ENCODE data around the gene LRRC43.

LRRC43 gene, protein sequence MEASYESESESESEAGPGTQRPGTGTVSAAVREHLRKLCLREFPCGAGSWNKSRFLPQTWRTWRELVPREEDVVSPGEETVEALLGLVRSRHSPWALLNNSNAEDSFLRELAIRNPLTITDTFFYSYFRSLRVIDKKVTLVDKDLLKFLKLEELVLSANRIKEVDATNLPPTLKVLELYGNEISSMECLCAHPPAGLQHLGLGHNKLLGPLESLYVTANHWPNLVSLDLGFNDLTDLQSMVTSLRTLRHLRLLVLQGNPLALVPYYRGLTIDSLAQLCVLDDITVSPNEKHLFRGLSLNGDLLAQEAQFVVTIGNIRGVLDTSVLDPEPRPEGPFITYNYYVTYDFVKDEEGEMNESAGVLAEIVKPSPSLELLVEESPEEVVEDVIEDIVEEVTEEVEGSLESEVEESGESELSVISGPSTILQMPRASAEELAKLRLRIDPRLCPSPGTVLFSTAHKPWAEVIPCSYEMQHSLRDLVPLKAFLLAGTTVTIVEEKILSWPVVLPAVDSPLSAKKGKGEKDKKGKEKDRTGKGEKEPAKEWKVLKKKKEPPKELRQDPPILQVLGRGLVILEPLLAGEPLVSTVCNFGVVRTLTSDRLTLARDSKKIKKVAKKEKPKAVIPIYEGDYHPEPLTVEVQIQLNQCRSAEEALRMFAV

DNA sequence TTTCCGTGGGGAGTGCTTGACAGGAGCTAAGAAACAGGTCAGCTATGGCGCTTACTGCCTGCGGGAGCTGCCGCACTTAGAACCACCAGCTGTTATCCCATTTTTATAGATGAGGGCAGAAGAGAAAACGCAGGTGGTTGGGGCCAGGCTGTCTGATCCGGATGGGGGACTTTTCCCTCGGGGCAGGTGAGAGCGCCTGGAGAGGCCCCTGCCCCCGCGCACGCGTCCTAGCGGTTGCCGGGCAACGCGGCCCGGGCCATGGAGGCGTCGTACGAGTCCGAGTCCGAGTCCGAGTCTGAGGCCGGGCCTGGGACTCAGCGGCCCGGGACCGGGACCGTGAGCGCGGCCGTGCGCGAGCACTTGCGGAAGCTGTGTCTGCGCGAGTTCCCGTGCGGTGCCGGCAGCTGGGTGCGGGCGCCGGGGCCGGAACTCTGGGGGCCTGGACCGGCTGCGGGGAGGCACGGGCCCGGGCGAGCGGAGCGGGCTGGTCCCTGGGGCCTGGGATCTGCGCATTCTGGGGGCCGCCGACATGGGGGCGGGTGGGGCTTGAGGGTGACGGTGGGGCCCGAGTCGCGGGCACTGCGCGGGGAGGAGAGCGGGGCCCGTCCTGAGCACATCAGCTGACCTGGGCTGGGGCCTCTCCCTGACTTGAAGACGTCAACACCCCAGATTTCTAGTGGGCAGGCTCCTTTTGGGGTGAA is at the start of gene LRRC43:
LRRC43 (plus strand) TSS at position 237 of the 701 bp plus-strand sequence; CDS start at position 259, 22 bp downstream.
- no peak for TF ChIP-seq CTCF (conservative IDR thresholded peaks at IDR 0.05; ENCODE audit: low read depth, low read length)
- peak within 1 kb of the TSS; percentile 54 for H3K4me3 ChIP-seq (ENCODE audit: low read length)
- DNase-seq (ENCODE audit: low read depth), result no peak

- no peak for TF ChIP-seq CTCF (conservative IDR thresholded peaks at IDR 0.05; ENCODE audit: low read depth, low read length)
- no peak for DNase-seq (ENCODE audit: low read depth)
- H3K4me3 ChIP-seq (ENCODE audit: low read length), result no peak overlapping the region
Measured at GRCh38 chr12:122133192-122133950, 49.6 kb upstream of the LRRC43 start.

DNA sequence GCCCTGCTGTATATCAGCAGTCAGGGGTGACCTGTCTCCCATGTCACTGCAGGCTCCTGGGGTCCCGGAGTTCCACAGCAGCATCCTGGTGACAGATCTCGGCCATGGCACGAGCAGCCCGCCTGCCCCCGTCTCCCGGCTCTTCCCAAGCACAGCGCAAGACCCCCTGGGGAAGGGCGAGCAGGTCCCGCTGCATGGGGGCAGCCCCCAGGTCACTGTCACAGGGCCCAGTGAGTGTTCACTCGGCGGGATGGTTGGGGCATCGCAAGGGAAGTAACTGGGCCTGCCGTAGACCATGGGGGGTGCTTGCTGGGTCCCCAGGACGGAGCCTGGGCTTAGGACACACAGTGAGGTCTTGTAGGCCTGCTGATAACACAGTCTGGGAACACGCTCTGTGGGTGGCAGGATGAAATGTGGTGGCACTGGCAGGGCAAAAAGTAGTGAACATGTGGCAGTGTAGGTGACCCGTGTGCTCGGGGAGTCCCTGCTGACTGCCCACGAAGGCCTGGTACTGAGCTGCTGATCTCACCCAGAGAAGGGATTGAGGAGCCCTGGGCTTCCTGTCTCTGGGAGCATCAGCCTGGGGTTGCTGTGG is 47.4 kb upstream of the LRRC43 start:
- TF ChIP-seq CTCF (conservative IDR thresholded peaks at IDR 0.05; ENCODE audit: low read depth, low read length), result no peak
- H3K4me3 ChIP-seq (ENCODE audit: low read length), result no peak overlapping the region
- DNase-seq (ENCODE audit: low read depth), result no peak

DNA sequence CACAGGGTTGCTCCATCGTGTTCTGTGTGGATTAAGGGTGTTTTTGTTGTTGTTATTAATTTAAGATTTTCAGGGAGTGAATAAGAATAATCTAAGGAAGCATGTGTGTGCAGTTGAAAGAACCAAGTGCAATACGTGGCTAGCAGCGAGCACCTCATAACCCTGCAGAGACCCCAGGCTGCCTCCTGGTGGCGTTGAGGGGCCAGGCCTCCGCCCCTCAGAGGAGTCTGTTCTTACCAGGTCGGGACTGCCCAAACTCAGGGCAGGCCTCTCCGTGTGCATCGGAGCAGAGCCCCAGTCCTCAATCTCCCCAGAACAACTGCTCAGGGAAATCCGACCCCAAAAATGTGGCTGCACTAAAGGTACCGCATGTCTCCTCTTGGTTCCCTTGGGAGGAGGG is 45.7 kb upstream of the LRRC43 start:
- no peak overlapping the region for H3K4me3 ChIP-seq (ENCODE audit: low read length)
- peak; percentile 40 for TF ChIP-seq CTCF (conservative IDR thresholded peaks at IDR 0.05; ENCODE audit: low read depth, low read length)
- DNase-seq (ENCODE audit: low read depth), result no peak

DNA sequence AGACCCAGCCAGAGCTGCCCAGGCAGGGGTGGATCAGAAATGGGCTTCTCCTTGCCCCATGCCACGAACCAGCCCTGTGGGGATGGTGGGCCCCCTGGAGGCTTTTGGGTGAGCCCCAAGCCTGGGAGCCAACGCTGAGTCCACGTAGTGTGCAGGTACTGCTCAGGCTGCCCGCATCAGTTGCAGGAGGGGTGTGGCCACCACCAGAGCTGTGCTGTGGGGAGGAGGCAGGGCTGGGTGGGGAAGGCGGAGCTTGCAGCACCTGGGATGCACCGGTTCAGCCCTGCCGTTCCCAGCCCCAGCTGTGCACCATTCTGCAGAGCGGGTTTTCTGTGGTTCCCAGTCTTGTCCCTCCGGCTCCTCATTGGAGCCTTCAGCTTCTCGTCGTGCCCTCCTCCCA is 45.2 kb upstream of the LRRC43 start:
- no peak for DNase-seq (ENCODE audit: low read depth)
- no peak overlapping the region for H3K4me3 ChIP-seq (ENCODE audit: low read length)
- TF ChIP-seq CTCF (conservative IDR thresholded peaks at IDR 0.05; ENCODE audit: low read depth, low read length), result no peak

DNA sequence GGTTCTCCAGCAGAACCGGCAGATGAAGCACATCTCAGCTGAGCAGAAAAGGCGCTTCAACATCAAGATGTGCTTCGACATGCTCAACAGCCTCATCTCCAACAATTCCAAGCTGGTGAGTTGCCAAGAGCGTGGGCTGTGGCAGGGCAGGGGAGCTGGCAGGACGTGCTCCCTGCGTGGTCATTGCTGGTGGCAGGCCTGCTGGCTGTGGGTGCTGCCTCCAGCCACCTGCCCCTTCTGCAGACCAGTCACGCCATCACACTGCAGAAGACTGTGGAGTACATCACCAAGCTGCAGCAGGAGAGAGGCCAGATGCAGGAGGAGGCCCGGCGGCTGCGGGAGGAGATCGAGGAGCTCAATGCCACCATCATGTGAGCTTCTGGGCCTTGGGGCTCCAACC is 44.7 kb upstream of the LRRC43 start:
- DNase-seq (ENCODE audit: low read depth), result no peak
- no peak for TF ChIP-seq CTCF (conservative IDR thresholded peaks at IDR 0.05; ENCODE audit: low read depth, low read length)
- H3K4me3 ChIP-seq (ENCODE audit: low read length), result no peak overlapping the region

All from retinal pigment epithelial cell (primary cell).